ENCODE data around the gene TYK2.

DNA sequence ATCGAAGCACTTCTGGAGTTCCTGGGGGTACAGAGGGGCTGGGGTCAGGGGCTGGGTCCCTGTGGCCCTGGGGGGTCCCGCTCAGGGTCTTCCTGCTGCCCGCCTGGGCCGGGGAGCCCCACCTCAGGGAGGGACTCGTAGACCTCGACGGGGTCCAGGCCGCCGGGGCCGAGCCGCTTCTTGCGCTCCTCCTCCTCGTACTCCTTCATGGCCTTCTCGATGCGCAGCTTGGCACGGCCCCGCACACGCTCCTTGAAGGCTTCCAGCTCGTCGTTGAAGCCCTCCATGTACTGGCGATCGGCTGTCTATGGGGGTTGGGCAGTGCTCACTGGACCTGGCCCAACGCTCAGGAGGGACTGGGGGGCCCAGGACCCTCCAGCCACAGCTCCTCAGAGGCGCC is 12.8 kb upstream of the TYK2 start:
- TF ChIP-seq CTCF (conservative IDR thresholded peaks at IDR 0.05 in 1 of 2, IDR thresholded peaks at IDR 0.05 in 1 of 2; ENCODE audit: extremely low read depth in 1 of 2, insufficient read depth in 1 of 2, low read depth in 1 of 2, low read length in 2 of 2) (no peak), EZH2 (IDR thresholded peaks at IDR 0.05; ENCODE audit: borderline replicate concordance, low read length) (no peak)
